SK-N-SH treated with all-trans-retinoic acid at 6 μM for 48 hours (cell line): ENCODE results near the gene VPS11.

Experiments used
- ATAC-seq: fragments of 200-7000 bp; cut with Tn5 transposase; 3 replicates; pipeline ENCODE4 v1.9.1; 2020; ENCODE audit warnings: mild to moderate bottlenecking, moderate library complexity
- ARNTL ChIP-seq: fragments of 450-650 bp; formaldehyde crosslinking; IDR thresholded peaks from 2 replicates; pipeline ENCODE4 v1.5.0; 2020; ENCODE audit warnings: low read depth, mild to moderate bottlenecking, moderate library complexity, borderline replicate concordance
- CSDC2 ChIP-seq: fragments of 250-450 bp; sonication (Bioruptor Pico); IDR thresholded peaks from 2 replicates; pipeline ENCODE4 v1.5.0; 2020; ENCODE audit warnings: mild to moderate bottlenecking, moderate library complexity
- ESRRG ChIP-seq: fragments of 250-450 bp; sonication (Bioruptor Pico); IDR thresholded peaks from 2 replicates; pipeline ENCODE4 v1.6.1; 2021; ENCODE audit warnings: mild to moderate bottlenecking
- GLIS3 ChIP-seq: fragments of 250-450 bp; sonication (Bioruptor Pico); IDR thresholded peaks from 2 replicates; pipeline ENCODE4 v1.5.0; 2020; ENCODE audit warnings: mild to moderate bottlenecking, moderate library complexity
- ISL1 ChIP-seq: fragments of 250-450 bp; sonication (Bioruptor Pico); IDR thresholded peaks from 2 replicates; pipeline ENCODE4 v2.1.2; 2022; ENCODE audit warnings: mild to moderate bottlenecking, moderate library complexity
- OSR1 ChIP-seq: fragments of 250-450 bp; sonication (Bioruptor Pico); IDR thresholded peaks from 2 replicates; pipeline ENCODE4 v1.8.0; 2022; ENCODE audit warnings: moderate library complexity, mild to moderate bottlenecking, inconsistent platforms
- PPARA ChIP-seq: fragments of 250-450 bp; sonication (Bioruptor Pico); IDR thresholded peaks from 2 replicates; pipeline ENCODE4 v1.5.0; 2020; ENCODE audit warnings: mild to moderate bottlenecking, borderline replicate concordance
- RARB ChIP-seq: fragments of 250-450 bp; sonication (Bioruptor Pico); IDR thresholded peaks from 2 replicates; pipeline ENCODE4 v1.8.0; 2021; ENCODE audit warnings: mild to moderate bottlenecking, moderate library complexity
- SNAI2 ChIP-seq: fragments of 250-450 bp; sonication (Bioruptor Pico); IDR thresholded peaks from 2 replicates; pipeline ENCODE4 v1.5.0; 2020; ENCODE audit warnings: mild to moderate bottlenecking, moderate library complexity
- TCF4 ChIP-seq: fragments of 250-450 bp; sonication (Bioruptor Pico); IDR thresholded peaks from 2 replicates; pipeline ENCODE4 v1.8.0; 2021; ENCODE audit warnings: mild to moderate bottlenecking, moderate library complexity, borderline replicate concordance
- TOX ChIP-seq: fragments of 250-450 bp; sonication (Bioruptor Pico); IDR thresholded peaks from 2 replicates; pipeline ENCODE4 v1.8.0; 2021; ENCODE audit warnings: mild to moderate bottlenecking, moderate library complexity, borderline replicate concordance
- ZFP3 ChIP-seq: fragments of 250-450 bp; sonication (Bioruptor Pico); IDR thresholded peaks from 2 replicates; pipeline ENCODE4 v1.5.0; 2020; ENCODE audit warnings: mild to moderate bottlenecking, moderate library complexity
- ZFP30 ChIP-seq: fragments of 450-650 bp; formaldehyde crosslinking; IDR thresholded peaks from 2 replicates; pipeline ENCODE4 v1.5.0; 2022; ENCODE audit warnings: mild to moderate bottlenecking, moderate library complexity
- ZNF565 ChIP-seq: fragments of 450-650 bp; formaldehyde crosslinking; conservative IDR thresholded peaks from 2 replicates; pipeline ENCODE4 v1.5.0; 2020; ENCODE audit warnings: low read depth, mild to moderate bottlenecking, moderate library complexity
- ZNF70 ChIP-seq: fragments of 450-650 bp; formaldehyde crosslinking; IDR thresholded peaks from 2 replicates; pipeline ENCODE4 v1.5.0; 2020; ENCODE audit warnings: mild to moderate bottlenecking, moderate library complexity
- ZNF8 ChIP-seq: fragments of 450-650 bp; formaldehyde crosslinking; IDR thresholded peaks from 2 replicates; pipeline ENCODE4 v1.5.0; 2020; ENCODE audit warnings: mild to moderate bottlenecking, moderate library complexity
- TF ChIP-seq, protein P1 (sequence below): fragments of 250-450 bp; sonication (Bioruptor Pico); IDR thresholded peaks from 2 replicates; pipeline ENCODE4 v1.8.0; 2020; ENCODE audit warnings: mild to moderate bottlenecking, moderate library complexity, borderline replicate concordance
- TF ChIP-seq, protein P2 (sequence below): fragments of 250-450 bp; sonication (Bioruptor Pico); IDR thresholded peaks from 2 replicates; pipeline ENCODE4 v1.5.0; 2020; ENCODE audit warnings: mild to moderate bottlenecking, moderate library complexity
- TF ChIP-seq, protein P3 (sequence below): fragments of 250-450 bp; sonication (Bioruptor Pico); IDR thresholded peaks from 2 replicates; pipeline ENCODE4 v1.5.1; 2021; ENCODE audit warnings: mild to moderate bottlenecking, moderate library complexity
- TF ChIP-seq, protein P4 (sequence below): fragments of 250-450 bp; sonication (Bioruptor Pico); IDR thresholded peaks from 2 replicates; pipeline ENCODE4 v1.8.0; 2021; ENCODE audit warnings: low read depth, mild to moderate bottlenecking, moderate library complexity, borderline replicate concordance
- TF ChIP-seq, protein P5 (sequence below): fragments of 250-450 bp; sonication (Bioruptor Pico); IDR thresholded peaks from 2 replicates; pipeline ENCODE4 v1.5.1; 2020; ENCODE audit warnings: low read depth, mild to moderate bottlenecking, moderate library complexity

VPS11 gene

DNA sequence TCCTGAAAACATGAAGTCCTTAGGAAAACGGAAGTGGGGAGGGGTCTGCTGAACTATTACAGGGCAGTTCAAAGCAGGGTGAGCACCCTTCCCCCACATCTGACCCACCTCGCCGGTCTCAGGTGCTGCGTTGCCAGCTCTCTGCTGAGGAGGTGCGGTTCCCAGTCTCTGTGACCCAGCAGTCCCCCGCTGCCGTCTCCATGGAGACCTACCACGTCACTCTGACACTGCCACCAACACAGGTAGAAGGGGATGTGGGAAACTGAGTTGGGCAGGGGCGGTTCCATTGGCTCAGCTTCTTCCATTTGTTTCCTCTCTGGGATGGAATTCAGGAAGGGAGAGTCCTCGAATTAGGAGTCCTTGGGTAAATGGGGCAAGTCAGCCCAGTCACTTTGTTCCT lies 42.8 kb downstream of the VPS11 start:
- TF ChIP-seq GLIS3 (CRISPR knock-in tag): no peak
- TF ChIP-seq, protein P1, sequence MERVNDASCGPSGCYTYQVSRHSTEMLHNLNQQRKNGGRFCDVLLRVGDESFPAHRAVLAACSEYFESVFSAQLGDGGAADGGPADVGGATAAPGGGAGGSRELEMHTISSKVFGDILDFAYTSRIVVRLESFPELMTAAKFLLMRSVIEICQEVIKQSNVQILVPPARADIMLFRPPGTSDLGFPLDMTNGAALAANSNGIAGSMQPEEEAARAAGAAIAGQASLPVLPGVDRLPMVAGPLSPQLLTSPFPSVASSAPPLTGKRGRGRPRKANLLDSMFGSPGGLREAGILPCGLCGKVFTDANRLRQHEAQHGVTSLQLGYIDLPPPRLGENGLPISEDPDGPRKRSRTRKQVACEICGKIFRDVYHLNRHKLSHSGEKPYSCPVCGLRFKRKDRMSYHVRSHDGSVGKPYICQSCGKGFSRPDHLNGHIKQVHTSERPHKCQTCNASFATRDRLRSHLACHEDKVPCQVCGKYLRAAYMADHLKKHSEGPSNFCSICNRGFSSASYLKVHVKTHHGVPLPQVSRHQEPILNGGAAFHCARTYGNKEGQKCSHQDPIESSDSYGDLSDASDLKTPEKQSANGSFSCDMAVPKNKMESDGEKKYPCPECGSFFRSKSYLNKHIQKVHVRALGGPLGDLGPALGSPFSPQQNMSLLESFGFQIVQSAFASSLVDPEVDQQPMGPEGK: no peak
- no peak for TF ChIP-seq TOX (CRISPR knock-in tag)
- TF ChIP-seq ZFP30: no peak
- no peak for TF ChIP-seq CSDC2
- TF ChIP-seq, protein P2, sequence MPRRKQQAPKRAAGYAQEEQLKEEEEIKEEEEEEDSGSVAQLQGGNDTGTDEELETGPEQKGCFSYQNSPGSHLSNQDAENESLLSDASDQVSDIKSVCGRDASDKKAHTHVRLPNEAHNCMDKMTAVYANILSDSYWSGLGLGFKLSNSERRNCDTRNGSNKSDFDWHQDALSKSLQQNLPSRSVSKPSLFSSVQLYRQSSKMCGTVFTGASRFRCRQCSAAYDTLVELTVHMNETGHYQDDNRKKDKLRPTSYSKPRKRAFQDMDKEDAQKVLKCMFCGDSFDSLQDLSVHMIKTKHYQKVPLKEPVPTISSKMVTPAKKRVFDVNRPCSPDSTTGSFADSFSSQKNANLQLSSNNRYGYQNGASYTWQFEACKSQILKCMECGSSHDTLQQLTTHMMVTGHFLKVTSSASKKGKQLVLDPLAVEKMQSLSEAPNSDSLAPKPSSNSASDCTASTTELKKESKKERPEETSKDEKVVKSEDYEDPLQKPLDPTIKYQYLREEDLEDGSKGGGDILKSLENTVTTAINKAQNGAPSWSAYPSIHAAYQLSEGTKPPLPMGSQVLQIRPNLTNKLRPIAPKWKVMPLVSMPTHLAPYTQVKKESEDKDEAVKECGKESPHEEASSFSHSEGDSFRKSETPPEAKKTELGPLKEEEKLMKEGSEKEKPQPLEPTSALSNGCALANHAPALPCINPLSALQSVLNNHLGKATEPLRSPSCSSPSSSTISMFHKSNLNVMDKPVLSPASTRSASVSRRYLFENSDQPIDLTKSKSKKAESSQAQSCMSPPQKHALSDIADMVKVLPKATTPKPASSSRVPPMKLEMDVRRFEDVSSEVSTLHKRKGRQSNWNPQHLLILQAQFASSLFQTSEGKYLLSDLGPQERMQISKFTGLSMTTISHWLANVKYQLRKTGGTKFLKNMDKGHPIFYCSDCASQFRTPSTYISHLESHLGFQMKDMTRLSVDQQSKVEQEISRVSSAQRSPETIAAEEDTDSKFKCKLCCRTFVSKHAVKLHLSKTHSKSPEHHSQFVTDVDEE: no peak
- no peak for TF ChIP-seq PPARA (CRISPR knock-in tag)
- ATAC-seq: no peak

DNA sequence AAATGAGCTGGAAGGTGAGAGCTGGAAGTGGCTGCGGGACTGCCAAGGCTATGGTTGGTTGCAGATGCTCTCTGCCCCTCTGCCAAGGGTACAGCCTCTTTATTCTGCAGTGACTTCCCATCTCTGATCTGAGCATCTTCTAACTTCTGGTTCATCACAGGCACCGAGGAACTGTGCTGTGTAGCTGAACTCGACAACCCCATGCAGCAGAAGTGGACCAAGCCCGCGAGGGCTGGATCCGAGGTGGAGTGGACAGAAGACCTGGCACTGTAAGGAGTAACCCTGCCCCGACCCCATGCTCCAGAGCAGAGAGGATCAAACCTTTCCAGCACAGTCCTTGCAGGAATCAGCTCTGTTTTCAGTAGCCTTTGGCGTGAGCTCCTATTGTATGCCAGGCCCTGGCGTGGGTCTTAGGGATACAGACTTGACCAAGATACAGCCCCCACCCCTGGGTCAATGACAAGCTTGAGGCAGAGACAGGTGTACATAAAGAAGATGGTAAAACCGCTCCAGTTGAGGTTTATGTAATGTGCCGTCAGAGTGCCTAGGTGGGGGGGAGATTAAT lies 43.8 kb downstream of the VPS11 start:
- ATAC-seq: no peak
- TF ChIP-seq SNAI2 (CRISPR knock-in tag): no peak
- no peak for TF ChIP-seq ZNF8 (CRISPR knock-in tag)
- no peak for TF ChIP-seq TOX (CRISPR knock-in tag)
- TF ChIP-seq ISL1: no peak
- TF ChIP-seq ESRRG (CRISPR knock-in tag): no peak
- TF ChIP-seq, protein P3, sequence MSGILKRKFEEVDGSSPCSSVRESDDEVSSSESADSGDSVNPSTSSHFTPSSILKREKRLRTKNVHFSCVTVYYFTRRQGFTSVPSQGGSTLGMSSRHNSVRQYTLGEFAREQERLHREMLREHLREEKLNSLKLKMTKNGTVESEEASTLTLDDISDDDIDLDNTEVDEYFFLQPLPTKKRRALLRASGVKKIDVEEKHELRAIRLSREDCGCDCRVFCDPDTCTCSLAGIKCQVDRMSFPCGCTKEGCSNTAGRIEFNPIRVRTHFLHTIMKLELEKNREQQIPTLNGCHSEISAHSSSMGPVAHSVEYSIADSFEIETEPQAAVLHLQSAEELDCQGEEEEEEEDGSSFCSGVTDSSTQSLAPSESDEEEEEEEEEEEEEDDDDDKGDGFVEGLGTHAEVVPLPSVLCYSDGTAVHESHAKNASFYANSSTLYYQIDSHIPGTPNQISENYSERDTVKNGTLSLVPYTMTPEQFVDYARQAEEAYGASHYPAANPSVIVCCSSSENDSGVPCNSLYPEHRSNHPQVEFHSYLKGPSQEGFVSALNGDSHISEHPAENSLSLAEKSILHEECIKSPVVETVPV (CRISPR knock-in tag): no peak
- TF ChIP-seq ZFP3 (CRISPR knock-in tag): no peak
- no peak for TF ChIP-seq OSR1
- TF ChIP-seq, protein P2: no peak
- no peak for TF ChIP-seq PPARA (CRISPR knock-in tag)
- TF ChIP-seq ZNF565 (CRISPR knock-in tag): no peak
- TF ChIP-seq, protein P4, sequence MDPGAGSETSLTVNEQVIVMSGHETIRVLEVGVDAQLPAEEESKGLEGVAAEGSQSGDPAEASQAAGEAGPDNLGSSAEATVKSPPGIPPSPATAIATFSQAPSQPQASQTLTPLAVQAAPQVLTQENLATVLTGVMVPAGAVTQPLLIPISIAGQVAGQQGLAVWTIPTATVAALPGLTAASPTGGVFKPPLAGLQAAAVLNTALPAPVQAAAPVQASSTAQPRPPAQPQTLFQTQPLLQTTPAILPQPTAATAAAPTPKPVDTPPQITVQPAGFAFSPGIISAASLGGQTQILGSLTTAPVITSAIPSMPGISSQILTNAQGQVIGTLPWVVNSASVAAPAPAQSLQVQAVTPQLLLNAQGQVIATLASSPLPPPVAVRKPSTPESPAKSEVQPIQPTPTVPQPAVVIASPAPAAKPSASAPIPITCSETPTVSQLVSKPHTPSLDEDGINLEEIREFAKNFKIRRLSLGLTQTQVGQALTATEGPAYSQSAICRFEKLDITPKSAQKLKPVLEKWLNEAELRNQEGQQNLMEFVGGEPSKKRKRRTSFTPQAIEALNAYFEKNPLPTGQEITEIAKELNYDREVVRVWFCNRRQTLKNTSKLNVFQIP (CRISPR knock-in tag): no peak
- TF ChIP-seq TCF4 (CRISPR knock-in tag): no peak
- TF ChIP-seq, protein P5, sequence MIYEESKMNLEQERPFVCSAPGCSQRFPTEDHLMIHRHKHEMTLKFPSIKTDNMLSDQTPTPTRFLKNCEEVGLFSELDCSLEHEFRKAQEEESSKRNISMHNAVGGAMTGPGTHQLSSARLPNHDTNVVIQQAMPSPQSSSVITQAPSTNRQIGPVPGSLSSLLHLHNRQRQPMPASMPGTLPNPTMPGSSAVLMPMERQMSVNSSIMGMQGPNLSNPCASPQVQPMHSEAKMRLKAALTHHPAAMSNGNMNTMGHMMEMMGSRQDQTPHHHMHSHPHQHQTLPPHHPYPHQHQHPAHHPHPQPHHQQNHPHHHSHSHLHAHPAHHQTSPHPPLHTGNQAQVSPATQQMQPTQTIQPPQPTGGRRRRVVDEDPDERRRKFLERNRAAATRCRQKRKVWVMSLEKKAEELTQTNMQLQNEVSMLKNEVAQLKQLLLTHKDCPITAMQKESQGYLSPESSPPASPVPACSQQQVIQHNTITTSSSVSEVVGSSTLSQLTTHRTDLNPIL (CRISPR knock-in tag): no peak
- TF ChIP-seq CSDC2: no peak
- TF ChIP-seq ZNF70 (CRISPR knock-in tag): no peak
- no peak for TF ChIP-seq RARB (CRISPR knock-in tag)
- TF ChIP-seq ARNTL (CRISPR knock-in tag): no peak
